ENCODE data around the gene ZBTB34. TPM values are rescaled to one million over a fixed set of nuclear protein-coding genes. Genes with fewer than 3 reads are reported as not detected.

The ZBTB34 gene
- total RNA-seq, 4 donors from 2014 or later, result 7.4 to 12.3 (median 10.6) TPM

- H3K27me3 ChIP-seq, result no peaks in the 10 kb centered on the region
- H3K9me3 ChIP-seq, result no peaks in the 10 kb centered on the region
- DNase-seq, result peak; percentile 87 to 96 (median 94)
- peaks cover 1 to 36% (median 5%) of the 10 kb centered on the region in 4 donors for H3K4me1 ChIP-seq
- peak overlapping the region; percentile 83 to 98 (median 94) for H3K27ac ChIP-seq
- no peak for TF ChIP-seq CTCF (IDR thresholded peaks at IDR 0.05)
- TF ChIP-seq POLR2A (IDR thresholded peaks at IDR 0.05), result peak; percentile 44 to 65
- peak overlapping the region; percentile 59 to 98 (median 74) for H3K4me3 ChIP-seq
- no peaks in the 10 kb centered on the region for H3K36me3 ChIP-seq
Observed at GRCh38 chr9:126915281-126915816, 54.9 kb downstream of the ZBTB34 start.

GRCh38 chr9:126915846-126916543, 55.6 kb downstream of the ZBTB34 start:
- DNase-seq, result peak in 2 of 3 donors; percentile 70 to 74
- Histone ChIP-seq H3K27ac (peak overlapping the region; percentile 83 to 98 (median 94)), H3K36me3 (no peaks in the 10 kb centered on the region), H3K9me3 (no peaks in the 10 kb centered on the region), H3K4me1 (peaks cover 3 to 38% (median 5%) of the 10 kb centered on the region in 4 donors), H3K27me3 (no peaks in the 10 kb centered on the region), H3K4me3 (peak overlapping the region; percentile 59 to 98 (median 74))
- TF ChIP-seq POLR2A (IDR thresholded peaks at IDR 0.05), result peak; percentile 67 to 69
- no peak for TF ChIP-seq CTCF (IDR thresholded peaks at IDR 0.05)

- no peaks in the 10 kb centered on the region for H3K9me3 ChIP-seq
- H3K36me3 ChIP-seq, result no peaks in the 10 kb centered on the region
- peak in 1 of 6 experiments; percentile 3 for TF ChIP-seq CTCF (IDR thresholded peaks at IDR 0.05)
- TF ChIP-seq POLR2A (IDR thresholded peaks at IDR 0.05), result no peak
- no peaks in the 10 kb centered on the region for H3K27me3 ChIP-seq
- peaks cover 3 to 38% (median 5%) of the 10 kb centered on the region in 4 donors for H3K4me1 ChIP-seq
- peak overlapping the region in 2 of 4 donors; percentile 68 to 98 for H3K4me3 ChIP-seq
- peak overlapping the region in 2 of 4 donors; percentile 11 to 98 for H3K27ac ChIP-seq
- no peak for DNase-seq
Observed at GRCh38 chr9:126916909-126917308, 56.5 kb downstream of the ZBTB34 start.

- Histone ChIP-seq H3K27me3 (no peaks in the 10 kb centered on the region), H3K9me3 (no peaks in the 10 kb centered on the region), H3K27ac (peak overlapping the region in 3 of 4 donors; percentile 35 to 88 (median 68)), H3K4me3 (no peak overlapping the region), H3K36me3 (no peaks in the 10 kb centered on the region), H3K4me1 (peaks cover 3 to 35% (median 5%) of the 10 kb centered on the region in 4 donors)
- no peak for DNase-seq
- TF ChIP-seq CTCF (IDR thresholded peaks at IDR 0.05) (no peak), POLR2A (IDR thresholded peaks at IDR 0.05) (no peak)
Observed at GRCh38 chr9:126919193-126919592, 58.8 kb downstream of the ZBTB34 start.

GRCh38 chr9:126925876-126926275, 65.4 kb downstream of the ZBTB34 start:
- Histone ChIP-seq H3K4me1 (no peaks in the 10 kb centered on the region), H3K4me3 (no peak overlapping the region), H3K27ac (no peak overlapping the region), H3K27me3 (no peaks in the 10 kb centered on the region), H3K9me3 (no peaks in the 10 kb centered on the region), H3K36me3 (no peaks in the 10 kb centered on the region)
- no peak for DNase-seq
- TF ChIP-seq POLR2A (IDR thresholded peaks at IDR 0.05) (no peak), CTCF (IDR thresholded peaks at IDR 0.05) (no peak)
